NK-92 (cell line): Measurements from ENCODE around the gene EVA1C.
A peak's percentile ranks its signal among the peaks of the same experiment; 100 is the strongest.
"Not testable (repeated sequence)": the region's sequence is repeated elsewhere in the genome, so short reads cannot be mapped to it uniquely, and the experiment has no call there.

Experiments used
- DNase-seq: peaks from one replicate; lab custom pipeline; 2025; ENCODE audit not compliant: unreplicated experiment; lab: John Stamatoyannopoulos, UW

Gene EVA1C

GRCh38 chr21:32389337-32390015, 23.0 kb upstream of the EVA1C start:
- no peak for DNase-seq

GRCh38 chr21:32390537-32391224, 21.8 kb upstream of the EVA1C start:
- DNase-seq, result not testable (repeated sequence)

- DNase-seq, result no peak
These were observed 20.8 kb upstream of the EVA1C start for GRCh38 chr21:32391755-32392154.

- no peak for DNase-seq
These were observed 20.1 kb upstream of the EVA1C start for GRCh38 chr21:32392299-32392879.

- DNase-seq, result peak; percentile 66
These were observed 19.4 kb upstream of the EVA1C start, which contains the start of gene URB1 for GRCh38 chr21:32392880-32393676. Gene URB1, minus strand, starts transcription at chr21:32393012. Its CDS starts 102 bp downstream, at chr21:32392910.

GRCh38 chr21:32393677-32394001, 18.9 kb upstream of the EVA1C start:
- no peak for DNase-seq

- no peak for DNase-seq
These were observed 9.2 kb upstream of the EVA1C start for GRCh38 chr21:32403201-32403777.

GRCh38 chr21:32406405-32406804, 6.1 kb upstream of the EVA1C start:
- no peak for DNase-seq

- DNase-seq, result no peak
These were observed 2.2 kb upstream of the EVA1C start for GRCh38 chr21:32410291-32410690.

- no peak for DNase-seq
These were observed 1.6 kb upstream of the EVA1C start for GRCh38 chr21:32410916-32411315.

GRCh38 chr21:32411350-32412161, 950 bp upstream of the EVA1C start:
- DNase-seq, result no peak

- no peak for DNase-seq
These were observed 554 bp downstream of the EVA1C start for GRCh38 chr21:32413015-32413504.

- no peak for DNase-seq
These were observed 1.4 kb downstream of the EVA1C start for GRCh38 chr21:32413697-32414578.

GRCh38 chr21:32414579-32415358, 2.3 kb downstream of the EVA1C start:
- no peak for DNase-seq

GRCh38 chr21:32415451-32416398, 3.2 kb downstream of the EVA1C start:
- DNase-seq, result no peak

- DNase-seq, result no peak
These were observed 5.6 kb downstream of the EVA1C start for GRCh38 chr21:32418146-32418545.

GRCh38 chr21:32422064-32422463, 9.6 kb downstream of the EVA1C start:
- DNase-seq, result no peak
